ENCODE data around the gene LYRM4.

Gene LYRM4

GRCh38 chr6:5260661-5261544, at the start of gene LYRM4, which contains the start of gene FARS2:
Gene LYRM4, minus strand, starts transcription at chr6:5260950. Its CDS starts 217 bp downstream, at chr6:5260733.
Gene FARS2, plus strand, starts transcription at chr6:5261513.
- Histone ChIP-seq H3K27ac (ENCODE audit: low read length) (peak within 1 kb of the TSS; percentile 45), H3K4me1 (ENCODE audit: insufficient read depth, low read length) (peaks cover 4% of the 10 kb centered on the region; the same call in 1 of the 2 replicates), H3K9ac (ENCODE audit: low read depth, low read length) (peak within 1 kb of the TSS; percentile 88), H3K9me3 (ENCODE audit: insufficient read depth, low read depth, low read length) (no peaks in the 10 kb centered on the region), H3K36me3 (ENCODE audit: insufficient read depth, low read depth, low read length) (peaks cover 18% of the 10 kb centered on the region; the same call in 1 of the 2 replicates), H3K27me3 (ENCODE audit: insufficient read depth, low read length) (no peaks in the 10 kb centered on the region), H3K4me3 (ENCODE audit: low read length) (peak within 1 kb of the TSS; percentile 87)

GRCh38 chr6:5308066-5308465, 47.3 kb upstream of the LYRM4 start:
- Histone ChIP-seq H3K4me3 (ENCODE audit: low read length) (no peak overlapping the region), H3K4me1 (ENCODE audit: insufficient read depth, low read length) (no peaks in the 10 kb centered on the region; the same call in 1 of the 2 replicates), H3K27me3 (ENCODE audit: insufficient read depth, low read length) (no peaks in the 10 kb centered on the region), H3K36me3 (ENCODE audit: insufficient read depth, low read depth, low read length) (no peaks in the 10 kb centered on the region), H3K9me3 (ENCODE audit: insufficient read depth, low read depth, low read length) (no peaks in the 10 kb centered on the region), H3K27ac (ENCODE audit: low read length) (no peak overlapping the region), H3K9ac (ENCODE audit: low read depth, low read length) (no peak overlapping the region)

GRCh38 chr6:5307058-5307457, 46.3 kb upstream of the LYRM4 start:
- H3K36me3 ChIP-seq (ENCODE audit: insufficient read depth, low read depth, low read length) = no peaks in the 10 kb centered on the region
- no peak overlapping the region for H3K27ac ChIP-seq (ENCODE audit: low read length)
- H3K4me1 ChIP-seq (ENCODE audit: insufficient read depth, low read length) = no peaks in the 10 kb centered on the region; the same call in 1 of the 2 replicates
- H3K9ac ChIP-seq (ENCODE audit: low read depth, low read length) = no peak overlapping the region
- no peaks in the 10 kb centered on the region for H3K27me3 ChIP-seq (ENCODE audit: insufficient read depth, low read length)
- no peaks in the 10 kb centered on the region for H3K9me3 ChIP-seq (ENCODE audit: insufficient read depth, low read depth, low read length)
- H3K4me3 ChIP-seq (ENCODE audit: low read length) = no peak overlapping the region

GRCh38 chr6:5305968-5306626, 45.3 kb upstream of the LYRM4 start:
- H3K27me3 ChIP-seq (ENCODE audit: insufficient read depth, low read length) = no peaks in the 10 kb centered on the region
- H3K9ac ChIP-seq (ENCODE audit: low read depth, low read length) = no peak overlapping the region
- no peak overlapping the region for H3K27ac ChIP-seq (ENCODE audit: low read length)
- H3K36me3 ChIP-seq (ENCODE audit: insufficient read depth, low read depth, low read length) = no peaks in the 10 kb centered on the region
- H3K4me3 ChIP-seq (ENCODE audit: low read length) = no peak overlapping the region
- no peaks in the 10 kb centered on the region; the same call in 1 of the 2 replicates for H3K4me1 ChIP-seq (ENCODE audit: insufficient read depth, low read length)
- H3K9me3 ChIP-seq (ENCODE audit: insufficient read depth, low read depth, low read length) = no peaks in the 10 kb centered on the region

GRCh38 chr6:5303682-5304081, 42.9 kb upstream of the LYRM4 start:
- H3K27me3 ChIP-seq (ENCODE audit: insufficient read depth, low read length) = no peaks in the 10 kb centered on the region
- H3K36me3 ChIP-seq (ENCODE audit: insufficient read depth, low read depth, low read length) = no peaks in the 10 kb centered on the region
- no peak overlapping the region for H3K9ac ChIP-seq (ENCODE audit: low read depth, low read length)
- H3K27ac ChIP-seq (ENCODE audit: low read length) = no peak overlapping the region
- H3K4me3 ChIP-seq (ENCODE audit: low read length) = no peak overlapping the region
- no peaks in the 10 kb centered on the region; the same call in 1 of the 2 replicates for H3K4me1 ChIP-seq (ENCODE audit: insufficient read depth, low read length)
- H3K9me3 ChIP-seq (ENCODE audit: insufficient read depth, low read depth, low read length) = no peaks in the 10 kb centered on the region

GRCh38 chr6:5302995-5303622, 42.4 kb upstream of the LYRM4 start:
- H3K36me3 ChIP-seq (ENCODE audit: insufficient read depth, low read depth, low read length) = no peaks in the 10 kb centered on the region
- H3K4me1 ChIP-seq (ENCODE audit: insufficient read depth, low read length) = no peaks in the 10 kb centered on the region; the same call in 1 of the 2 replicates
- no peaks in the 10 kb centered on the region for H3K27me3 ChIP-seq (ENCODE audit: insufficient read depth, low read length)
- H3K9ac ChIP-seq (ENCODE audit: low read depth, low read length) = no peak overlapping the region
- no peak overlapping the region for H3K4me3 ChIP-seq (ENCODE audit: low read length)
- H3K9me3 ChIP-seq (ENCODE audit: insufficient read depth, low read depth, low read length) = no peaks in the 10 kb centered on the region
- H3K27ac ChIP-seq (ENCODE audit: low read length) = no peak overlapping the region

- Histone ChIP-seq H3K9me3 (ENCODE audit: insufficient read depth, low read depth, low read length) (no peaks in the 10 kb centered on the region), H3K4me1 (ENCODE audit: insufficient read depth, low read length) (no peaks in the 10 kb centered on the region; the same call in 1 of the 2 replicates), H3K27me3 (ENCODE audit: insufficient read depth, low read length) (no peaks in the 10 kb centered on the region), H3K9ac (ENCODE audit: low read depth, low read length) (no peak overlapping the region), H3K36me3 (ENCODE audit: insufficient read depth, low read depth, low read length) (no peaks in the 10 kb centered on the region), H3K27ac (ENCODE audit: low read length) (no peak overlapping the region), H3K4me3 (ENCODE audit: low read length) (no peak overlapping the region)
Measured at GRCh38 chr6:5302220-5302946, 41.6 kb upstream of the LYRM4 start.

- H3K9me3 ChIP-seq (ENCODE audit: insufficient read depth, low read depth, low read length) = no peaks in the 10 kb centered on the region
- H3K27me3 ChIP-seq (ENCODE audit: insufficient read depth, low read length) = no peaks in the 10 kb centered on the region
- H3K36me3 ChIP-seq (ENCODE audit: insufficient read depth, low read depth, low read length) = no peaks in the 10 kb centered on the region
- no peak overlapping the region for H3K27ac ChIP-seq (ENCODE audit: low read length)
- no peaks in the 10 kb centered on the region for H3K4me1 ChIP-seq (ENCODE audit: insufficient read depth, low read length)
- H3K4me3 ChIP-seq (ENCODE audit: low read length) = no peak overlapping the region
- H3K9ac ChIP-seq (ENCODE audit: low read depth, low read length) = no peak overlapping the region
Measured at GRCh38 chr6:5300206-5300764, 39.5 kb upstream of the LYRM4 start.

- Histone ChIP-seq H3K4me3 (ENCODE audit: low read length) (no peak overlapping the region), H3K9me3 (ENCODE audit: insufficient read depth, low read depth, low read length) (no peaks in the 10 kb centered on the region), H3K27ac (ENCODE audit: low read length) (no peak overlapping the region), H3K4me1 (ENCODE audit: insufficient read depth, low read length) (0 out of 2 replicates have a peak, but pooled peaks cover 3% of the 10 kb centered on the region), H3K9ac (ENCODE audit: low read depth, low read length) (no peak overlapping the region), H3K27me3 (ENCODE audit: insufficient read depth, low read length) (no peaks in the 10 kb centered on the region), H3K36me3 (ENCODE audit: insufficient read depth, low read depth, low read length) (no peaks in the 10 kb centered on the region)
Measured at GRCh38 chr6:5295623-5296022, 34.9 kb upstream of the LYRM4 start.

GRCh38 chr6:5294392-5295211, 33.9 kb upstream of the LYRM4 start:
- no peaks in the 10 kb centered on the region for H3K27me3 ChIP-seq (ENCODE audit: insufficient read depth, low read length)
- H3K4me3 ChIP-seq (ENCODE audit: low read length) = no peak overlapping the region
- no peaks in the 10 kb centered on the region for H3K36me3 ChIP-seq (ENCODE audit: insufficient read depth, low read depth, low read length)
- H3K27ac ChIP-seq (ENCODE audit: low read length) = no peak overlapping the region
- H3K9me3 ChIP-seq (ENCODE audit: insufficient read depth, low read depth, low read length) = no peaks in the 10 kb centered on the region
- no peak overlapping the region for H3K9ac ChIP-seq (ENCODE audit: low read depth, low read length)
- 0 out of 2 replicates have a peak, but pooled peaks cover 3% of the 10 kb centered on the region for H3K4me1 ChIP-seq (ENCODE audit: insufficient read depth, low read length)

All from iPS-20b (cell line).